ENCODE data around the gene NATD1.

The NATD1 gene

DNA sequence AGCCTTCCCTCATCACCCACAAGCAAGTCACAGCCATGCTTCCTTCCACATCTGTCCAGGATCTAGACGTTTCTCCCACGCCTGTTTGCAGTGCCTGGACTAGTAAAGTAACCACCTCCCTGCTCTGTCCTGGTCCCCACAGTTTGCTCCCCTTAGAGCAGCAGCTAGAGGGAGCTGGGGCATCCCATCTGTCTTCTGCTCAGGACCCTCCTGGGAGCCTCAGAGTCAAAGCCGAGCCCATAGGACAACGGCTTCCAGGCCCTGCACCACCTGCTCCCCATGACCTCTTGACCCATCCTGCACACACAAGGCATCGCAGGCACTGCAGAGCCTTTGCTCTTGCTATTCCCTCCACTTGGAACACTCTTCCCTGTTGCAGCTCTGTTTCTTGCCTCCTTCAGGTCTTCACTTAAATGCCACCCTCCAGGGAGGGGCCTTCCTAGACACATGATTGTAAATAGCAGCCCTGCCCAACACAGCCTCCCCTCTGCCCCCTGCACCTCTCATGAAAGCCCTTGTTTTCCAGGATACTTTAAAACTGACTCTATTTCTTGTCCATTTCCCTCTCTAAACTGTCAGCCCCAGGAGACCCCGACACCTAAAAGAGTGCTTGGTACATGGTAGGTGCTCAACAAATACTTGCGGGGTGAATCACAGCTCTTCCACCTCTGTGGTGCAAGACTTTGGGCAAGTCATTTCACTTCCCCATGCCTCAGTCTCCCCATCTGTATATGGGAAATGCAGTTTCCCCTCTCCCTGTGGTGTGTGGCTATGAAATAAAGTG, 3.1 kb downstream of the NATD1 start:
- Histone ChIP-seq H3K36me3 (ENCODE audit: insufficient read depth, low read length) (no peaks in the 10 kb centered on the region), H3K27ac (ENCODE audit: low read depth, low read length) (no peak overlapping the region), H3K27me3 (ENCODE audit: insufficient read depth, low read length) (no peaks in the 10 kb centered on the region), H3K4me1 (ENCODE audit: control insufficient read depth, insufficient read depth, low read length, unreplicated experiment) (peaks cover 16% of the 10 kb centered on the region), H3K79me2 (ENCODE audit: control insufficient read depth, insufficient read depth, low read length, unreplicated experiment) (no peaks in the 10 kb centered on the region), H2AFZ (ENCODE audit: low read length, unreplicated experiment) (no peak overlapping the region), H3K4me3 (ENCODE audit: low read depth, low read length) (no peak overlapping the region)

DNA sequence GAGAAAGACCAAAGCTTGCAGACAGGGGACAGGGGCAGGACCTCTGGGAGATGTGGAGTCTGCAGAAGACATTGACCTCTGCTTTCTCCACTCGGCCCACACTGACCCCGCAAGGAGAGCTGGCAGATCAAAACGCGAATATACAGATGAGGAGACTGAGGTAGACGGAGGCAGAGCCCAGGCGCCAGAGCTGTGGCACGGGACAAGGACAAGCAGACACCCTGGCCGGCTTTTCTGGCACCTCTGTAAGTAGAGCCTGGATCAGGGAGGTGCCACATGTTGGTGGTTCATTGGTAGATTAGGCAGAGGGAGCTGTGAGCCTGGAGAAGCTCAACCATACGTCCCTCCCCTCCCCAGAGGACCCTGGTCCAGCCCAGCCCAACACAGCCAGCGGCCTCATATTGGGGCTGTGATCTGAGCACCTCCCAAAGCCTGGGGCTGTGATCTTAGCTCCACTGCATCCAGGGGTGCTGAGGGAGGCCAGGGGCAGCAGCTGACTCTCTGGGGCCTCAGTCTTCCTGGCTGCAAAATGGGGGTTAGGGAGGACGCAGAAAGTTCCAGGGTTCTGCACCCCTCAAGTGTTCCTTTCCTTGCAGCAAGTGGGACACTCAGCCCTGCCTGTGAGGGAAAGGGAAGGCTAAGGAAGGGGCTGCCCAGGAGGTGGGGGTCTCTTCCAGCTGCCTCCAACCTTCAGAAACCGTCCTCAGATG, 4.0 kb downstream of the NATD1 start:
- no peaks in the 10 kb centered on the region for H3K36me3 ChIP-seq (ENCODE audit: insufficient read depth, low read length)
- no peak overlapping the region for H3K27ac ChIP-seq (ENCODE audit: low read depth, low read length)
- H3K27me3 ChIP-seq (ENCODE audit: insufficient read depth, low read length), result no peaks in the 10 kb centered on the region
- H3K79me2 ChIP-seq (ENCODE audit: control insufficient read depth, insufficient read depth, low read length, unreplicated experiment), result no peaks in the 10 kb centered on the region
- H3K4me3 ChIP-seq (ENCODE audit: low read depth, low read length), result no peak overlapping the region
- H2AFZ ChIP-seq (ENCODE audit: low read length, unreplicated experiment), result no peak overlapping the region
- H3K4me1 ChIP-seq (ENCODE audit: control insufficient read depth, insufficient read depth, low read length, unreplicated experiment), result peaks cover 16% of the 10 kb centered on the region

DNA sequence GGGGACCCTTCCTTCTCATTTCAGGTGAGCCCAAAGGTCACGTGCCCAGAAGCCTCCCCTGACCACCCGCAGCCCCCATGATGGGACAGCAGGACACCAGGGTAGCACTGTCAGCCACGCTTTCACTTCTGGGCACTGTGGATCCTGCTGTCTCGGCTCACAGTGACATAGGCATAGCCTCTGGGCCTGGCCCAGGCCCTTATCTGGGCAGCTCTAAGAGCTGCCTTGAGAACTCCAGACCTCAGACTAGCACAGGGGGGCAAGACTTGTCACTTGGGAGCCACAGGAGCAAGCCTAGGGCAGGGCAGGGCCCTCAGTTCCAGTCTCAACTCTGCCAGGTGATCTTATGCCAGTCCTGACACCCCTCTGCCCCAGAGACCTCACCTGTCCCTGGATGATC, 4.7 kb downstream of the NATD1 start:
- peaks cover 16% of the 10 kb centered on the region for H3K4me1 ChIP-seq (ENCODE audit: control insufficient read depth, insufficient read depth, low read length, unreplicated experiment)
- H3K36me3 ChIP-seq (ENCODE audit: insufficient read depth, low read length), result no peaks in the 10 kb centered on the region
- H2AFZ ChIP-seq (ENCODE audit: low read length, unreplicated experiment), result no peak overlapping the region
- H3K4me3 ChIP-seq (ENCODE audit: low read depth, low read length), result no peak overlapping the region
- H3K27ac ChIP-seq (ENCODE audit: low read depth, low read length), result no peak overlapping the region
- H3K27me3 ChIP-seq (ENCODE audit: insufficient read depth, low read length), result no peaks in the 10 kb centered on the region
- H3K79me2 ChIP-seq (ENCODE audit: control insufficient read depth, insufficient read depth, low read length, unreplicated experiment), result no peaks in the 10 kb centered on the region

DNA sequence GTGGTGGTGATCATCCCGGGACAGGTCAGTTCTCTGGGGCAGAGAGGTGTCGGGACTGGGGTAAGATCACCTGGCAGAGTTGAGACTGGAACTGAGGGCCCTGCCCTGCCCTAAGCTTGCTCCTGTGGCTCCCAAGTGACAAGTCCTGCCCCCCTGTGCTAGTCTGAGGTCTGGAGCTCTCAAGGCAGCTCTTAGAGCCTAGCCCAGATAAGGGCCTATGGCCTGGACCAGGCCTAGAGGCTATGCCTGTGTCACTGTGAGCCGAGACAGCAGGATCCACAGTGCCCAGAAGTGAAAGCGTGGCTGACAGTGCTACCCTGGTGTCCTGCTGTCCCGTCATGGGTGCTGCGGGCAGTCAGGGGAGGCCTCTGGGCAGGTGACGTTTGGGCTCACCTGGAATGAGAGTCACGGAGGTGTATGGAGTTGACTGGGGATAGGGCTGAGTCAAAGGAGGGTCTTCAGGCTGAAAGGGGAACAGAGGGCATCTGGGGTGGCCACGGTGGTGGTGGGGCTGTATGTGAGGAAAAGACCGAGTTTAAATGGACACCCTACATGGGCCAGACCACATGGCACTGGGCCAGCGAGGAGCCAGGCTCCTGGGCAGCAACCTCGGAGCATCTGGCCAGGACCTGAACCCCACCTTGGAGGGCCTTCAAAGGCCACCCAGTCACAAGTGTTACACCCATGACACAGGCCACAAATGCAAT, 5.5 kb downstream of the NATD1 start:
- no peak overlapping the region for H2AFZ ChIP-seq (ENCODE audit: low read length, unreplicated experiment)
- H3K79me2 ChIP-seq (ENCODE audit: control insufficient read depth, insufficient read depth, low read length, unreplicated experiment), result no peaks in the 10 kb centered on the region
- no peaks in the 10 kb centered on the region for H3K27me3 ChIP-seq (ENCODE audit: insufficient read depth, low read length)
- H3K27ac ChIP-seq (ENCODE audit: low read depth, low read length), result no peak overlapping the region
- no peaks in the 10 kb centered on the region for H3K36me3 ChIP-seq (ENCODE audit: insufficient read depth, low read length)
- H3K4me1 ChIP-seq (ENCODE audit: control insufficient read depth, insufficient read depth, low read length, unreplicated experiment), result peaks cover 16% of the 10 kb centered on the region
- H3K4me3 ChIP-seq (ENCODE audit: low read depth, low read length), result no peak overlapping the region

DNA sequence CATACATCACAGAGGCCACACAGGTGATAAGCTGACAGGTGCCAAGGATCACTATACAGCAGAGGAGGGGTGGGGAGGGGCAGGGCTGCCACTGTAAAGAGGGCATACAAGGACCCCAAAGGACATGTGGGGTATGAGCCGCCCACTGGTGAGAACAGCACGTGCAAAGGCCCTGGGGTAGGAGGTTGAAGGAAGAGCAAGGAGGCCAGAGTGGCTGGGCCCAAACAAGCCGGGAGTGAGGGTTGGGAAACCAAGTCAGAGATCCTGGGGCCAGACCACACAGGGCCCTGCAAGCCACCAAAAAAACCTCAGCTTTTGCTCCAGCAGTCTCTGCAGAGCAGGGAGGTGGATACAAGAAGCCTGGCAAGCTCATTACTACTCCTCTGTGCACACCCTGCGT, 6.5 kb downstream of the NATD1 start:
- no peaks in the 10 kb centered on the region for H3K36me3 ChIP-seq (ENCODE audit: insufficient read depth, low read length)
- no peaks in the 10 kb centered on the region for H3K27me3 ChIP-seq (ENCODE audit: insufficient read depth, low read length)
- H2AFZ ChIP-seq (ENCODE audit: low read length, unreplicated experiment), result no peak overlapping the region
- no peak overlapping the region for H3K4me3 ChIP-seq (ENCODE audit: low read depth, low read length)
- peaks cover 17% of the 10 kb centered on the region for H3K4me1 ChIP-seq (ENCODE audit: control insufficient read depth, insufficient read depth, low read length, unreplicated experiment)
- H3K27ac ChIP-seq (ENCODE audit: low read depth, low read length), result no peak overlapping the region
- no peaks in the 10 kb centered on the region for H3K79me2 ChIP-seq (ENCODE audit: control insufficient read depth, insufficient read depth, low read length, unreplicated experiment)

DNA sequence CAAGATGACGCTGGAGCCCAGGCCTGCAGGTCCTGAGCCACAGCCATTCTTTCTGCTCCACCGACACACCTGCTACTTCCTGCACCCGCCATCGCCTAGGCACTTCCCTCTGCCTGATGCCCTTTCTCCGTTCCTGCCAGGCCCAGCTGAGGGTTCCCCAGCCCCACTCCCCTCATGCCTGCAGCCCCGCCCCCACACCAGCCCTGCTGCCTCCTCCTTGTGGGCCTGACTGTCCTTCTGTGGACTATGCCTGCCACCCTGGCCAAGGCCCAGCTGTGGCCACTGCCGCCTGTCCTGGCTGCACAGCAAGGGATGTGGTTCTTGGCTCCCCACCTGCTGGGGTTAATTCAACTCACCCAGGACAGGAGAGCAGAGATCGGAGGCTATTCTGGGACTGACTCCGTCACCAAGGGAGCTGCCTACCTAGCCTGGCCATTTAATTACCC, 7.5 kb downstream of the NATD1 start:
- no peak overlapping the region for H2AFZ ChIP-seq (ENCODE audit: low read length, unreplicated experiment)
- H3K27me3 ChIP-seq (ENCODE audit: insufficient read depth, low read length), result no peaks in the 10 kb centered on the region
- H3K4me3 ChIP-seq (ENCODE audit: low read depth, low read length), result no peak overlapping the region
- no peak overlapping the region for H3K27ac ChIP-seq (ENCODE audit: low read depth, low read length)
- no peaks in the 10 kb centered on the region for H3K79me2 ChIP-seq (ENCODE audit: control insufficient read depth, insufficient read depth, low read length, unreplicated experiment)
- no peaks in the 10 kb centered on the region for H3K36me3 ChIP-seq (ENCODE audit: insufficient read depth, low read length)
- peaks cover 10% of the 10 kb centered on the region for H3K4me1 ChIP-seq (ENCODE audit: control insufficient read depth, insufficient read depth, low read length, unreplicated experiment)

DNA sequence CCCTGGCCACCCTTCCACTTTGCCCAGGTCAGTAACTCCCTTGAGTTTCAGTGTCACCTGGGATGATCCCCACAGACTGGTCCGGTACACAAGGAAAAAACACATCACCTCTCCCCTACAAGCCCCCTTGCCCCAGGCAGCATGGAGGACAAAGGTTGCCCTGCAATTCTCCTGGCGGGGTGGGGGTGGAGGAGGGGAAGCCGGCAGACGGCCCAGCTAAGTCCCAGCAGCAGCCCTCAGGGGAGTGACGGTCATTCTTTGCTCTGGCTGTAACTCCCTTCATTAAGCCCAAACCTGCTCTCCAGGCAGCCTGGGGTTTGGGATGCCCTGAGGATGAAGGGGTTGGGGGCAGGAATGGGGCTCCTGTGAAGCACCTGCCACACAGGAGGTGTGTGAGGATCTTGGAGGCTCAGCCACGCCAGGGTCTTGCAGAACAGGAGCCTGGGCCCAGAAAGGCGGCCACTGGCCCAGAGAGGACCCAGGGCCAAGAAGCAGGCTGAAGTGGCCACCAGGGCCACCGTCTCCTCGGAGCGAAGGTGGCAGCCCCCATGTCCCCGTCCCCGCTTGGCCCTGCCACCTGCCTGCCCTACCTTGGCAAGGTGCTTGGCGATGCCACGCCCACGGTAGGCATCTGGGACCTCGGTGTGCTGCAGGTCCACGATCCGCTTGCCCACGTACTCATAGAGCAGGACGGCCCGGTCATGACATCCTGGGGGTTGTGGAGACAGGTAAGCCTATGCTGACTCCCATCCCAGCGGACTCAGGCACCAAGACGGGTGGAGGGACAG, 9.5 kb downstream of the NATD1 start:
- no peaks in the 10 kb centered on the region for H3K79me2 ChIP-seq (ENCODE audit: control insufficient read depth, insufficient read depth, low read length, unreplicated experiment)
- H2AFZ ChIP-seq (ENCODE audit: low read length, unreplicated experiment), result no peak overlapping the region
- H3K4me1 ChIP-seq (ENCODE audit: control insufficient read depth, insufficient read depth, low read length, unreplicated experiment), result peaks cover 4% of the 10 kb centered on the region
- no peaks in the 10 kb centered on the region for H3K36me3 ChIP-seq (ENCODE audit: insufficient read depth, low read length)
- H3K4me3 ChIP-seq (ENCODE audit: low read depth, low read length), result no peak overlapping the region
- H3K27ac ChIP-seq (ENCODE audit: low read depth, low read length), result no peak overlapping the region
- no peaks in the 10 kb centered on the region for H3K27me3 ChIP-seq (ENCODE audit: insufficient read depth, low read length)

DNA sequence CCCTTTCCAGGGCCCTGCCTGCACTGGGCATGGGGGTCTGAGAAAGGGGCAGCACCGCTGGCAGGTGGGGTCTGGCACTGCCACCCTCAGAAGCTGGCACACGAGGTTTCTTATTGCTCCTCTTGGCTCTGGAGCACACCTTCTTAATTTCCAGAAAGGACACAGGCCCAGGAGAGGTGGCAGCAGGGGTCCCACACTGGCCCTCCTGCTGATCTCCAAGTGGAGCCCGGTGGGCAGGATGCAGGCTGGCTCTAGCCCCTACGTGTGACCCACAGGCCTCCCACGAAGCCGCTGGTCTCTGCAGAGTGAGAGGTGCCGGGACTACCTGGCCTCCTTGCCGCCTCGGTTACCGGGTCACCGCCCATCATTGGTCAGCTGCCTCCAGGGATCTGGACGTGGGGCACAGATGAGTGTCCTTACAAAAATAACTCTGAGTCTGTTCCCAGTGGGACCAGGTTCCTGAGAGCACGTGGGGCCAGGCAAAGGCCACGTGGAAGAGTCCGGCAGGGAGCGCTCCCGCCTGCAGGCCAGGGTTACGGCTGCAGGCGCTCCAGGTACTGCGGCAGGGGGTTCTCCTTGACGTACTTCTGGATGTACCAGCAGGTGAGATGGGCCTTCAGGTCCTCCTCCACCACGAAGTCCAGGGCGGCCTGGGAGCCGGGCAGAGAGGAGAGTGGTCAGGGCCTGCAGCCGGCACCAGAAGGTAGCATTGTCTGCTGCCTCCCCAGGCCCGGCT, 10.3 kb downstream of the NATD1 start:
- H3K27me3 ChIP-seq (ENCODE audit: insufficient read depth, low read length), result no peaks in the 10 kb centered on the region
- H3K79me2 ChIP-seq (ENCODE audit: control insufficient read depth, insufficient read depth, low read length, unreplicated experiment), result no peaks in the 10 kb centered on the region
- no peak overlapping the region for H3K4me3 ChIP-seq (ENCODE audit: low read depth, low read length)
- peaks cover 4% of the 10 kb centered on the region for H3K4me1 ChIP-seq (ENCODE audit: control insufficient read depth, insufficient read depth, low read length, unreplicated experiment)
- H2AFZ ChIP-seq (ENCODE audit: low read length, unreplicated experiment), result no peak overlapping the region
- H3K36me3 ChIP-seq (ENCODE audit: insufficient read depth, low read length), result no peaks in the 10 kb centered on the region
- H3K27ac ChIP-seq (ENCODE audit: low read depth, low read length), result no peak overlapping the region

DNA sequence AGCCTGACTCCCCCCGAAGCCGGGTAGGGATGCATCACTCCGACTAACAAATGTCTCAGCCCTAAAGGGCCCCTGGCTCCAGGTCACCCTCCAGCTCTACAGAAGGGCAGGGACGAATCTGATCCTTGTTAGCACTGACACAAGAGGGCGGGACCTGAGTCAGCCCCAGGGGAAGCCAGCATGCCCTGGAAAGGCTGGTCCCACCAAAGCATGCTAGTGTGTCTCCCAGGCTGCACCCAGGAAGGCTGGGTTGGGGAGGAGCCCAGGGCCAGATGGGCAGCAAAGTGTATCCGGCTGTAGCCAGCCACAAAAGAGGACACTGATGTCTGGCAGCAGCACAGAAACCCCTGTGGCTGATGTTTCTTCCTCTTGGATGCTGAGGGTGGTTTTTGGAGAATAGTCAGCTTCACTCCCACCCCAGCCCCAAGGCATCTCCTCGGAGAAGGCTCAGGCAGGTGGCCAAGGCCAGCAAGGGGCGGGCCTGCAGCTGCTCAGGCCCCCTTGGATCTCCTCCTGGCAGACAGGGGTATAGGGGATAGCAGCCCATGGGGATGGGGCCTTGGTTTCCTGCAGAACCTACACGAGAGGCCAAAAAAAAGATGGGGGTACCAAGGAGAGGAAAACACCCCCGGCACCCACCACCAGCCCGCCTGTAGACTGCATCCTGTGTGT, 11.0 kb downstream of the NATD1 start:
- H2AFZ ChIP-seq (ENCODE audit: low read length, unreplicated experiment), result no peak overlapping the region

More for the DNA sequence above, 11.0 kb downstream of the NATD1 start:
- no peaks in the 10 kb centered on the region for H3K27me3 ChIP-seq (ENCODE audit: insufficient read depth, low read length)
- no peaks in the 10 kb centered on the region for H3K36me3 ChIP-seq (ENCODE audit: insufficient read depth, low read length)
- no peak overlapping the region for H3K4me3 ChIP-seq (ENCODE audit: low read depth, low read length)
- H3K4me1 ChIP-seq (ENCODE audit: control insufficient read depth, insufficient read depth, low read length, unreplicated experiment), result peaks cover 4% of the 10 kb centered on the region
- H3K79me2 ChIP-seq (ENCODE audit: control insufficient read depth, insufficient read depth, low read length, unreplicated experiment), result no peaks in the 10 kb centered on the region
- H3K27ac ChIP-seq (ENCODE audit: low read depth, low read length), result no peak overlapping the region

Measured in ACC112 (cell line).